Measurements from ENCODE around the gene ZFHX3. TPM values are rescaled to one million over a fixed set of nuclear protein-coding genes. Genes with fewer than 3 reads are reported as not detected.
"Not testable (repeated sequence)": the region's sequence is repeated elsewhere in the genome, so short reads cannot be mapped to it uniquely, and the experiment has no call there.

The ZFHX3 gene
- total RNA-seq, 1 experiment from 2014 or later: 21.8 TPM

- BruUV-seq (replicated peaks): no TSS peak
- intact Hi-C loops (cut with micrococcal nuclease; ENCODE audit: unreplicated experiment): no loop called here
- H3K27ac ChIP-seq (ENCODE audit: low read depth, low read length, poor library complexity, severe bottlenecking): no peak overlapping the region
- TF ChIP-seq CTCF (conservative IDR thresholded peaks at IDR 0.05; ENCODE audit: low read depth, low read length): no peak
- TF ChIP-seq EZH2 (IDR thresholded peaks at IDR 0.05; ENCODE audit: borderline replicate concordance, low read depth, low read length, poor library complexity, severe bottlenecking): no peak
- peaks cover 10% of the 10 kb centered on the region for H3K4me1 ChIP-seq (ENCODE audit: insufficient read depth, low read length, poor library complexity, severe bottlenecking)
- no peak overlapping the region for H3K4me3 ChIP-seq (ENCODE audit: low read depth, low read length, poor library complexity, severe bottlenecking)
- CTCF ChIA-PET: no interaction called here
- H3K36me3 ChIP-seq (ENCODE audit: insufficient read depth, low read length, poor library complexity, severe bottlenecking): no peaks in the 10 kb centered on the region
- POLR2A ChIA-PET (ENCODE audit: low non-redundant PET): no interaction called here
- no peak for DNase-seq (ENCODE audit: low spot score)
- H3K27me3 ChIP-seq (replicated peaks; ENCODE audit: insufficient read depth, low read depth, low read length, poor library complexity): no peaks in the 10 kb centered on the region
- no peaks in the 10 kb centered on the region for H3K9me3 ChIP-seq (ENCODE audit: low read depth, low read length, poor library complexity, severe bottlenecking)
These were observed 41.5 kb upstream of the ZFHX3 start for GRCh38 chr16:73089420-73089819.

DNA sequence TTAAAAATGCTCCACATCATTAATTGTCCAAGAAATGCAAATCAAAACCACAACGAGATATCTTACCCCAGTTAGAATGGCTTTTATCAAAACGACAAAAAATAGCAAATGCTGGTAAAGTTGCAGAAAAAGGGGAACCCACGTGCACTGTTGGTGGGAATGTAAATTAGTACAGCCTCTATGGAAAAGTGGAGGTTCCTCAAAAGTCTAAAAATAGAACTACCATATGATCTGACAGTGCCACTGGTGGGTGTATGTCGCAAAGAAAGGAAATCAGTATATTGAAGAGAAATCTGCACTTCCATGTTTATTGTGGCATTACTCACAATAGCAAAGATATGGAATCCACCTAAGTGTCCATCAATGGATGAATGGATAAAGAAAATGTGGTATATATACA is 38.2 kb upstream of the ZFHX3 start:
- no TSS peak for BruUV-seq (replicated peaks)
- intact Hi-C loops (cut with micrococcal nuclease; ENCODE audit: unreplicated experiment): no loop called here
- Histone ChIP-seq H3K36me3 (ENCODE audit: insufficient read depth, low read length, poor library complexity, severe bottlenecking) (no peaks in the 10 kb centered on the region), H3K27ac (ENCODE audit: low read depth, low read length, poor library complexity, severe bottlenecking) (no peak overlapping the region), H3K4me3 (ENCODE audit: low read depth, low read length, poor library complexity, severe bottlenecking) (no peak overlapping the region), H3K27me3 (replicated peaks; ENCODE audit: insufficient read depth, low read depth, low read length, poor library complexity) (no peaks in the 10 kb centered on the region), H3K4me1 (ENCODE audit: insufficient read depth, low read length, poor library complexity, severe bottlenecking) (no peaks in the 10 kb centered on the region), H3K9me3 (ENCODE audit: low read depth, low read length, poor library complexity, severe bottlenecking) (no peaks in the 10 kb centered on the region)
- no peak for DNase-seq (ENCODE audit: low spot score)
- TF ChIP-seq EZH2 (IDR thresholded peaks at IDR 0.05; ENCODE audit: borderline replicate concordance, low read depth, low read length, poor library complexity, severe bottlenecking): no peak
- ChIA-PET POLR2A (ENCODE audit: low non-redundant PET) (no interaction called here), CTCF (no interaction called here)

DNA sequence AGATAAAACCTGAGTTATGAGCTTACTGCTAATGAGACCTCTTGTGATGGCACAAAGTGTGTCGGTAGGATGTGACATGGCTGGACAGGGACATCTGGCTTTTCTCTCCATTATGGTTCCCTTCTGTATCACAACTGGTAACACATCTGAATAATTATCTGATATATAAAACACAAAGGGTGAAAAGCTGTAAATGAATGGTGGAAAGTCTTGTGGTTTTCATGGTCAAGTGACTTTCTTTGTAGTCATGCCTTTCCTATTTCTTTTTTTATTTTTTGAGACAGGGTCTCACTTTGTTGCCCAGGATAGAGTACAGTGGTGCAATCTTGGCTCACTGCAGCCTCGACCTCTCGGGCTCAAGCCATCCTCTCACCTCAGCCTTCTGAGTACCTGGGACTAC is 35.3 kb upstream of the ZFHX3 start:
- POLR2A ChIA-PET (ENCODE audit: low non-redundant PET): no interaction called here
- no peak for TF ChIP-seq CTCF (conservative IDR thresholded peaks at IDR 0.05; ENCODE audit: low read depth, low read length)
- no peak for TF ChIP-seq EZH2 (IDR thresholded peaks at IDR 0.05; ENCODE audit: borderline replicate concordance, low read depth, low read length, poor library complexity, severe bottlenecking)

DNA sequence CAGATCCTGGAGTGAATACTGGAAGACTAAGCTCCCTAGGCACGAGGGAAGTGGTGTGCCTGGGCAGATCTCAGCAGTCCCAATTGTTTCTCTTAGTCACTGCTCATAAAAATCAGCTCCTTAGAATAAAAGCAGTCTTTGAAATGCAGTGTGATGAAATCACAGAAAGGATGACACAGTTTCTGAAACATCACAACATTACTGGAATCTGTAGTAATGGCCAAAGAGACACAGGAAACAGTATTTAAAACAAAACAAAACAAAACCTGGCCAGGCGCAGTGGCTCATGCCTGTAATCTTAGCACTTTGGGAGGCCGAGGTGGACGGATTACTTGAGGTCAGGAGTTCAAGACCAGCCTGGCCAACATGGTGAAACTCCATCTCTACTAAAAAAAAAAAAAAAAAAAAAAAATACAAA is 34.7 kb upstream of the ZFHX3 start:
- CTCF ChIA-PET: interaction anchor here (0.9 kb wide), 1 partner anchor 250 kb away, joined by 3 read pairs; no protein-coding TSS in a partner anchor
- H3K27me3 ChIP-seq (replicated peaks; ENCODE audit: insufficient read depth, low read depth, low read length, poor library complexity); H3K36me3 ChIP-seq (ENCODE audit: insufficient read depth, low read length, poor library complexity, severe bottlenecking); H3K4me3 ChIP-seq (ENCODE audit: low read depth, low read length, poor library complexity, severe bottlenecking); H3K4me1 ChIP-seq (ENCODE audit: insufficient read depth, low read length, poor library complexity, severe bottlenecking); H3K9me3 ChIP-seq (ENCODE audit: low read depth, low read length, poor library complexity, severe bottlenecking); intact Hi-C loops (cut with micrococcal nuclease; ENCODE audit: unreplicated experiment); POLR2A ChIA-PET (ENCODE audit: low non-redundant PET); BruUV-seq (replicated peaks): not testable (repeated sequence)
- H3K27ac ChIP-seq (ENCODE audit: low read depth, low read length, poor library complexity, severe bottlenecking): peak overlapping the region; percentile 50
- DNase-seq (ENCODE audit: low spot score): peak; percentile 85

More for the DNA sequence above, 35.3 kb upstream of the ZFHX3 start:
- peak overlapping the region; percentile 50 for H3K27ac ChIP-seq (ENCODE audit: low read depth, low read length, poor library complexity, severe bottlenecking)
- CTCF ChIA-PET: no interaction called here
- H3K9me3 ChIP-seq (ENCODE audit: low read depth, low read length, poor library complexity, severe bottlenecking): no peaks in the 10 kb centered on the region
- H3K27me3 ChIP-seq (replicated peaks; ENCODE audit: insufficient read depth, low read depth, low read length, poor library complexity): no peaks in the 10 kb centered on the region
- BruUV-seq (replicated peaks): no TSS peak
- H3K4me1 ChIP-seq (ENCODE audit: insufficient read depth, low read length, poor library complexity, severe bottlenecking): no peaks in the 10 kb centered on the region
- DNase-seq (ENCODE audit: low spot score): no peak
- intact Hi-C loops (cut with micrococcal nuclease; ENCODE audit: unreplicated experiment): no loop called here
- no peaks in the 10 kb centered on the region for H3K36me3 ChIP-seq (ENCODE audit: insufficient read depth, low read length, poor library complexity, severe bottlenecking)
- H3K4me3 ChIP-seq (ENCODE audit: low read depth, low read length, poor library complexity, severe bottlenecking): no peak overlapping the region

Measured in A673 (cell line).